GM12801 (cell line): Measurements from ENCODE around the gene RLBP1.

Experiments used
- TF ChIP-seq, protein P1 (sequence below): IDR thresholded peaks from one replicate; pipeline ENCODE4 v1.5.1; 2011; ENCODE audit warnings: control low read depth; ENCODE audit not compliant: insufficient read length; ENCODE audit errors: extremely low read depth

RLBP1 gene

GRCh38 chr15:89230277-89230676, 8.9 kb upstream of the RLBP1 start:
- TF ChIP-seq, protein P1, sequence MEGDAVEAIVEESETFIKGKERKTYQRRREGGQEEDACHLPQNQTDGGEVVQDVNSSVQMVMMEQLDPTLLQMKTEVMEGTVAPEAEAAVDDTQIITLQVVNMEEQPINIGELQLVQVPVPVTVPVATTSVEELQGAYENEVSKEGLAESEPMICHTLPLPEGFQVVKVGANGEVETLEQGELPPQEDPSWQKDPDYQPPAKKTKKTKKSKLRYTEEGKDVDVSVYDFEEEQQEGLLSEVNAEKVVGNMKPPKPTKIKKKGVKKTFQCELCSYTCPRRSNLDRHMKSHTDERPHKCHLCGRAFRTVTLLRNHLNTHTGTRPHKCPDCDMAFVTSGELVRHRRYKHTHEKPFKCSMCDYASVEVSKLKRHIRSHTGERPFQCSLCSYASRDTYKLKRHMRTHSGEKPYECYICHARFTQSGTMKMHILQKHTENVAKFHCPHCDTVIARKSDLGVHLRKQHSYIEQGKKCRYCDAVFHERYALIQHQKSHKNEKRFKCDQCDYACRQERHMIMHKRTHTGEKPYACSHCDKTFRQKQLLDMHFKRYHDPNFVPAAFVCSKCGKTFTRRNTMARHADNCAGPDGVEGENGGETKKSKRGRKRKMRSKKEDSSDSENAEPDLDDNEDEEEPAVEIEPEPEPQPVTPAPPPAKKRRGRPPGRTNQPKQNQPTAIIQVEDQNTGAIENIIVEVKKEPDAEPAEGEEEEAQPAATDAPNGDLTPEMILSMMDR, result no peak

DNA sequence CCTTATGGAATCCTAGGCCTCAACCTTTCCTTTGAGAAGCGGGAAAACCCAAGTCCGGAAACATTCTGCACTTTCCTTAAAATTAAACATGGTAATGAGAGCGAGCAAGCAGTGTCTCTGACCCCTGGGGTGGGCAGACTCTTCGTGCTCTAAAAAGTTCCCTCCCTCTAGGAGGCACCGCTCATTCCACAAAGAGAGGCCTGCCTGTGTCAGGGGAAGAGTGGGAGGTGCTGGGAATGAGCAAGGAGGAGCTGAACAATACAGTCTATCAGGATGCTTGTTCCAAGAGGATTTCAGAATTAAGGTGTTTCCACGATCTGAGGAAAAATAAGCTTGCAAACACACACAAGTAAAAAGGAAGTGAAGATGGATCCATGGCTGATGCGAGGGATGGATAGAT, 6.0 kb upstream of the RLBP1 start:
- TF ChIP-seq, protein P1, result no peak

- TF ChIP-seq, protein P1, result no peak
Observed at GRCh38 chr15:89226359-89227221, 5.2 kb upstream of the RLBP1 start.

DNA sequence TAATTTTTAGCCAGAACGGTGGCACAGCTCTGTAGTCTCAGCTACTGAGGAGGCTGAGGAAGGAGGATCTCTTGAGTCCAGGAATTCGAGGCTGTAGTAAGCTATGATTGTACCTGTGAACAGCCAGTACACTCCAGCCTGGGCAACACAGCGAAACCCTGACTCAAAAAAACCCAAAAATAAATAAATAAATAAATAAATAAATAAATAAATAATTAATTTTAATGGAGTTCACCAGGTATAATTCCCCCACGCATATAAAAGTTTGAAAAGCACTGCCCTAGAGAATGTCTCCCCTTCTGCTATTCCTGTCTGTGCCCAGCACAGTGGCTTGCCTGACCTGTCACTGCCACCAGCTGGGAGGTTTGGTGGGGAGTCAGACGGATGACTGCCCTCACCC, 4.2 kb upstream of the RLBP1 start:
- TF ChIP-seq, protein P1, result no peak

DNA sequence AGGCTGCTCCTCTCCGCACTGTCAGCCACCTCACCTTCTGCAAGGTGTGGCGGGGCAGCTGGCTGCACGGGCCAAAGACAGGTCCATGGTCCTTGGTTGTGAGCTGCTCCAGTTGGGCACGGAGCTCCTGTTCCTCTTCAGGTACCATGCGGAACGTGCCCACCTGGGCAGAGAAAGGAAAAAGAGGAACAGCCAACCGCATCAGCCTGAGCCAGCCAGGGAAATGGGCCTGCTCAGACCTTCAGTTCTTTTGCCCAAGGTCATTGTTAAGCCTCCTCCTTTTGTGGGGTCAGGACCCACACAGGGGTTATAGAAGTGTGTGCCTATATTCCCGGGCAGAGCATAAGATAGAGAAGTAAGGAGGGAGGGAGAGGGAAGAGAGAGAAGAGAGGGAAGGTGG, 2.8 kb downstream of the RLBP1 start:
- TF ChIP-seq, protein P1, result no peak

DNA sequence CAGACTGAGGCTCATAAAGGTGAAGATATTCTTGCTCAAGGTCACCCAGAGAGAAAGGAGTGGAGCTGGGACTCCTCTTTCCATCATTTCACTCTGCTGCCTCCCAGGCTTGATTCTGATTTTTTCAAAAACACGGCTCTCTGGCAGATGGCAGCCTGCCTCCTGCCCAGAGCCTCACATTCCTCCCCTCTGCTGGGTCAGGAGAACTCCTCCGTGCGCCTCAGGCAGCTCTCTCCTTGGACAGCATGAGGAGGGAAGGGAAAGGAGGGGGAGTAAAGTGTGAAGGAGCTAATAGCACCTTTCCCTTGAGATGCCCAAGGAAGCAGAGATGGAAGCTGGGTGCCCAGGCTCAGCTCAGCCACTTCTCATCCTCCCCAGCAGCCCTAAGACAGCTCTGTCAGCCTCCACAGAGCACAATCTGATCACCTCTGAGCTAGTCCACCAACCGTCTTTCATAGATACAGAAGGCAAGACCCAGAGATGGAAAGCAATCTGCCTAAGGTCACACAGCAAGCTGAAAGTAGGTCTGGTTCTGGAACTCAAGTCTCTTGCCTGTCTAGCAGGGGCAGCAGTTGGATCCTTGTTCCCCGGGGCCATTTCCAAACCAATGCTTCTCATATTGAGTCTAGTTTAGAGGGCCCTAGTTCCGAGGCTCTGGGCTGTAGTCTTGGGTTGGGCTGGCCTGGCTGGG, 3.5 kb downstream of the RLBP1 start:
- TF ChIP-seq, protein P1, result no peak

DNA sequence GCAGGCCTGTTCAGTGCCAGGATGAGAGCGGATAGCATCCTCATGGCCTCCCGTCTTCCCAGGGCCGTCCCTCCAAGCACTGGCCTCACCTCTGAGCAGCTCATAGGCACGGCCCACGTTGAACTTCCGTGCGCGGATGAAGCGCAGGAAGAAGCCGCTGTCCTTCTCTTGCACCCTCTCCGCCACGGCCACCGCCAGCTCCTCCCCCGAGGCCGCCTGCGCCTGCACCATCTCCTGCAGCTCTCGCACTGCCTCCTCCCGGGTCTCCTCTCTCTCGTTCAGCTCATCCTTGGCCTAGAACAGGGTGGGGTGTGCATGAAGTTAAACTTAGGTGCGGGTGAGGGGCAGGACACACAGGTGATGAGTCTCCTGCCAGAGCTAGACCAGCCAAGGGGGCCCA, 4.3 kb downstream of the RLBP1 start:
- TF ChIP-seq, protein P1, result no peak
